Muscle of leg (tissue), 11 donors: ENCODE results near the gene PRMT7. TPM values are rescaled to one million over a fixed set of nuclear protein-coding genes. Genes with fewer than 3 reads are reported as not detected.

Experiments
- DNase-seq: peaks from one replicate; pipeline ENCODE4 v3.0.0; 2013
- H3K27ac ChIP-seq: one replicate; pipeline ENCODE4 v1.5.1; 2013; ENCODE audit warnings: mild to moderate bottlenecking, low read length, control low read depth
- H3K27me3 ChIP-seq: one replicate; pipeline ENCODE4 v1.6.1; 2013; ENCODE audit warnings: low read length; ENCODE audit not compliant: control insufficient read depth, insufficient read depth
- H3K36me3 ChIP-seq: one replicate; pipeline ENCODE4 v1.6.1; 2013; ENCODE audit warnings: low read length; ENCODE audit not compliant: control insufficient read depth, insufficient read depth
- H3K4me1 ChIP-seq: one replicate; pipeline ENCODE4 v1.6.1; 2013; ENCODE audit warnings: low read length; ENCODE audit not compliant: control insufficient read depth, insufficient read depth
- H3K4me3 ChIP-seq: one replicate; pipeline ENCODE4 v1.5.1; 2013; ENCODE audit warnings: low read length, control low read depth
- H3K9me3 ChIP-seq: replicated peaks from 2 replicates; pipeline ENCODE4 v1.6.1; 2013; ENCODE audit warnings: low read depth, low read length; ENCODE audit not compliant: control insufficient read depth
- WGBS: methylation state at CpG from one replicate; pipeline ENCODE4 v1.1.5; 2013; ENCODE audit warnings: missing lambda C conversion rate; ENCODE audit not compliant: insufficient coverage; 5-methylcytosine and 5-hydroxymethylcytosine counted together
- polyA plus RNA-seq, 8 donors: library from polyadenylated mRNA; unstranded; fragments of 120-200 nt; gene quantifications; one replicate each; pipeline versions ENCODE4 v1.2.1 to v1.2.3, GENCODE V29; 2013; ENCODE audit warnings: inconsistent platforms in 1 of 8, low replicate concordance in 1 of 8; ENCODE audit not compliant: insufficient read length in 8 of 8, insufficient read depth in 1 of 8
- total RNA-seq: library from RNA; stranded (reverse); fragments of 120-200 nt; gene quantifications from one replicate; pipeline ENCODE4 v1.2.4, GENCODE V29; 2013

PRMT7 gene
- total and polyA plus RNA-seq, 9 donors: 40.7 to 54.4 (median 43.5) TPM

DNA sequence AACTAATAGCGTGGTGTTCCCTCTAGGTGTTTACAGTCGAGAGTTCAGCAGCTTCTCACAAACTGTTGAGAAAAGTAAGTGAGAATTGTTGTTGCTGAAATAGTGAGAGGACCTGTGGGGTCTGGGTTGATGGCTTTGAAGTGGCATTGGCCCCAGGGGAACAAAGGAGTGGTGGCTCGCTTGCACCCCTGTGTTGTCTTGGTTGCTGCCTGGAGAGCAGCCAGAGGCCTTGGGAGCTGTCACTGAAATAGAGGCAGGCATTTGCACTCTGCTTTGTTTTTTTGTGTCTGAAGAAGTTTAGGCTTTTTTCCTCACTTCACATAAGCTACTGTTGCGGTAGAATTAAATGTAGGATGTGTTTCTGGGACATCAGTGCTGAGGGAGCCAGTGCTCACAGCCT lies 36.8 kb downstream of the PRMT7 start:
- Histone ChIP-seq H3K9me3 (no peaks in the 10 kb centered on the region), H3K4me1 (no peaks in the 10 kb centered on the region), H3K4me3 (no peak overlapping the region), H3K27me3 (no peaks in the 10 kb centered on the region), H3K27ac (no peak overlapping the region), H3K36me3 (peaks cover 90% of the 10 kb centered on the region)
- DNase-seq: no peak
- 79% methylated on average over 2 of the region's 4 CpGs for WGBS

DNA sequence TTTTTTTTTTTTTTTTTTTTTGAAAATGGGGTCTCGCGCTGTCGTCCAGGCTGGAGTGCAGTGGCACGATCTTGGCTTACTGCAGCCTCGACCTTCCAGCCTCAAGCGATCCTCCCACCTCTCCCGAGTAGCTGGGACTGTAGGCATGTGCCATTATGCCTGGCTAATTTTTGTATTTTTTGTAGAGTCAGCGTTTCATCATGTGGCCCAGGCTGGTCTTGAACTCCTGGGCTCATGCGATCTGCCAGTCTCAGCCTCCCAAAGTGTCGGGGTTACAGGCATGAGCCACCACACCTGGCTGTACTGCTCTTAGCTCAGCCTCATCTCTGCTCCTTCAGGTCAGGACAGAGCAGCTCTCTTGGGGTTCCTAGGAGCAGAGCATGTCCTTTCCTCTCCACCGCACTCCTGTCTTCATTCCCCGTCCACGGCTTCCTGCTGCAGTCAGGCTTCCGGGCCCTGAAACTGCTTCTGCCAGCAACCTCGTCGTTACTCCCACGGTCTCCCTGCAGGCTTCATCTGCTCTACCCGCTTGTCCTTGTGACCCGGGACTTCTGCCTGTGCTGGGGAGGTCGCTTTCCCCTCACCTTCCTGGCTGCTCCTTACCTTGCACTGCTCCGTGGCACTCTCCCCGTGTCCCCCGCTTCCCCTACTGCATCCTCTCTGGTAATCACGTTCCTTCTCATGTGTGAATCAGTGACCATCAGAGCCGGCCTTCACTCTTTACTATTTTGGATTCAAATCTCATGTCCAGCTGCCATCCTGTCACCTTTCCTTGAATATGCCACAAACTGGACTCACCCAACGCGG lies 38.0 kb downstream of the PRMT7 start:
- 90% methylated on average over 20 of the region's 27 CpGs for WGBS
- Histone ChIP-seq H3K4me1 (no peaks in the 10 kb centered on the region), H3K36me3 (peaks cover 91% of the 10 kb centered on the region), H3K9me3 (no peaks in the 10 kb centered on the region), H3K27ac (no peak overlapping the region), H3K4me3 (no peak overlapping the region), H3K27me3 (no peaks in the 10 kb centered on the region)
- no peak for DNase-seq

DNA sequence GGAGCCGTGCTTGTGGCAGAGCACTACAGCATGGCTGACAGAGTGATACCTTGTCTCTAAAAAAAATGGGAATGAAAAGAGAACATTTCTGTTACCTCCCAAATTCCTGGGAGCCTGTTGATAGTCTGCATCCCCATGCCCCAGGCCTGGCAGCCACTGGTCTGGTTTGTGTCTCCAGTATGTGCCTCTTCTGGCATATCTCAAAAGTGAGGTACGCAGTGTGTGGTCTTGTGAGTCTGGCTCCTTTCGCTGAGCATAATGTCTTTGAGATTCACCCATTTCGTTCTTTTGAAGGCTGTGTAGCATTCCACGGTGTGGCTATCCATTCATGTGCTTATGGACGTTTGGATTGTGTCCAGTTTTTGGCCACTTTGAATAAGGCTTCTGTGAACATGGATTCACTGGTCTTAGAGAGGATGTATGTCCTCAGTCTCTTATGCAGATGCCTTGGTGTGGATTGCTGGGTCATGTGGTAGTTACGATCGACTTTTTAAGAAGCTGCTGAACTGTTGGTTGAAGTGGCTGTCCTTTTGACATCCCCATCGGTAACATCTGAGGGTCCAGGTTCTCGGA lies 39.1 kb downstream of the PRMT7 start:
- DNase-seq: no peak
- Histone ChIP-seq H3K4me3 (no peak overlapping the region), H3K27ac (no peak overlapping the region), H3K9me3 (no peaks in the 10 kb centered on the region), H3K36me3 (peaks cover 96% of the 10 kb centered on the region), H3K4me1 (no peaks in the 10 kb centered on the region), H3K27me3 (no peaks in the 10 kb centered on the region)
- 90% methylated on average over 6 of the region's 10 CpGs for WGBS

DNA sequence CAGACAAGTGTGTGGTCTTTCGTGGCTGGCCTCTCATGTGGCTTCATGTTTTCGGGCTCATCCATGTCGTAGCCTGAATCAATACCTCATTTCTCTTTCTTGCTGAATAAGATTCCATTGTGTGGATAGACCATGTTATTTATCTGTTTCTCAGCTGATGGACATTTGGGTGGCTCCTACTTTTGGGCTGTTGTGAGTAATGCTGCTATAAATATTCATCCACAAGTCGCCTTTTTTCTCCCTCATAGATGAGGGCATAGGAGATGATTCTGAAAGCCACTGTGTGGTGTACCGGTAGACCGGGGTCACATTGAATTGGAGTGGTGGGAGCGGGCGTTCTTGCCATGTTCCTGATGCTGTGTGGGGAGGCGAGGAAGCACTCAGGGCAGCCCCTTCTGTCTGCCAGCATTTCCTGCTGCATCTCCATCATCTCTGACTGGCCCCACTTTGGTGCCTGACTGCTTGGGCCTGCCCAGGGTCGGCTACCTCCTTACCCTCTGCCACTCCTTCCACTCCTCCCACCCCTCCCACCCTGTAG lies 40.1 kb downstream of the PRMT7 start:
- no peaks in the 10 kb centered on the region for H3K9me3 ChIP-seq
- H3K27me3 ChIP-seq: no peaks in the 10 kb centered on the region
- no peak overlapping the region for H3K4me3 ChIP-seq
- no peak for DNase-seq
- no peak overlapping the region for H3K27ac ChIP-seq
- H3K36me3 ChIP-seq: peaks cover 95% of the 10 kb centered on the region
- 85% methylated on average over 2 of the region's 10 CpGs for WGBS
- H3K4me1 ChIP-seq: no peaks in the 10 kb centered on the region

DNA sequence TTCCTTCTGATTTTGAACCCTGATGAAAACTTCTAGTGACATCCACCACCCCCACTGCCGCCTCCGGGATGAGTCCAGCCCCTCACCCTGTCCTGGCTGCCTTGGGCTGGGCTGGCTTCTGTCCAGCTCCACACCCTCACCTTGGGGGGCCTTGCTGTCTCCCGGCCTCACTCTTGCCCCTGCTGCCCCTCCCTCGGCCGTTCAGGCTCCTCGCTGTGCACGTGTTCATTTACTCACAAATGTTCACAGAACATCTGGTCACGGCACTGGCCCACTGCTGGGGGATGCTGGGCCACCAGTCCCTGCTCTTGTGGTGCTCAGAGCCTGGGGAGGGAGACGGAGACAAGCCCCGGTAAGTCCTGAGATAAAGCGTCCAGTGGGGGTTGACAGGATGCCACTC lies 40.6 kb downstream of the PRMT7 start:
- H3K36me3 ChIP-seq: peaks cover 95% of the 10 kb centered on the region

DNA sequence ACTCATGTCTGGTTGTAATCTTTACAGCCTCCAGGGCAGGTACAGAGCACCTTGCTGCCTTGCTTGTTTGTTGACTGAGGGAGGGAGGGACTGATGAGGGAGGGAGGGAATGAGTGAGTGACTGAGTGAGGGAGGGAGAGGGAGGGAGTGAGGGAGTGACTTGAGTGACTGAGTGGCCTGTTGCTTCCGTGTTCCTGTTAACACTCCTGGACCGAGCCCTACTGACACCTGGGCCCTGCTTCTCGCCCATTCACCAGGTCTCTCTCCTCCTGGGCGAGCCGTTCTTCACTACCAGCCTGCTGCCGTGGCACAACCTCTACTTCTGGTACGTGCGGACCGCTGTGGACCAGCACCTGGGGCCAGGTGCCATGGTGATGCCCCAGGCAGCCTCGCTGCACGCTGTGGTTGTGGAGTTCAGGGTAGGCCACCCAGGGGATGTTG lies 41.2 kb downstream of the PRMT7 start:
- no peak for DNase-seq
- H3K27ac ChIP-seq: no peak overlapping the region
- H3K27me3 ChIP-seq: no peaks in the 10 kb centered on the region
- H3K36me3 ChIP-seq: peaks cover 95% of the 10 kb centered on the region
- H3K4me3 ChIP-seq: no peak overlapping the region
- 83% methylated on average over 2 of the region's 11 CpGs for WGBS
- no peaks in the 10 kb centered on the region for H3K9me3 ChIP-seq
- no peaks in the 10 kb centered on the region for H3K4me1 ChIP-seq

More for the DNA sequence above, 40.6 kb downstream of the PRMT7 start:
- no peak for DNase-seq
- Histone ChIP-seq H3K9me3 (no peaks in the 10 kb centered on the region), H3K27ac (no peak overlapping the region), H3K4me1 (no peaks in the 10 kb centered on the region), H3K4me3 (no peak overlapping the region), H3K27me3 (no peaks in the 10 kb centered on the region)
- WGBS: 85% methylated on average over 11 of the region's 11 CpGs

DNA sequence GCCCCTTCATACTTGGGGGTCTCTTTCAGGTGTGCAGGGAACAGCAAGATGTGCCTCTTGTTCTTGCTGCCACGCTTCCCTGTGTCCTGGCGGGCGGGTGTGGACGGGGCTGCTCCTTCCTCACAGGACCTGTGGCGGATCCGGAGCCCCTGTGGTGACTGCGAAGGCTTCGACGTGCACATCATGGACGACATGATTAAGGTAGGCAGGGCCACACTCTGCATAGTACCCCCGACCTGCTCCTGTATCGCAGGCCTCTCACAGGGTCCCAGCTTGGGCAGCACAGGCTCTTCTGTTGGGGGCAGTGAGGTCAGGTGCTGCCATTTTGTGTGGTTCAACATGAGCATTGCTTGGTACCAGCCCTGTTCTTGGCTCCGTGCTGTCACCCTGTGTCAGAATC lies 42.5 kb downstream of the PRMT7 start:
- no peak for DNase-seq
- Histone ChIP-seq H3K9me3 (no peaks in the 10 kb centered on the region), H3K4me1 (no peaks in the 10 kb centered on the region), H3K27ac (no peak overlapping the region), H3K4me3 (no peak overlapping the region), H3K27me3 (no peaks in the 10 kb centered on the region), H3K36me3 (peaks cover 94% of the 10 kb centered on the region)
- 79% methylated on average over 11 of the region's 13 CpGs for WGBS

DNA sequence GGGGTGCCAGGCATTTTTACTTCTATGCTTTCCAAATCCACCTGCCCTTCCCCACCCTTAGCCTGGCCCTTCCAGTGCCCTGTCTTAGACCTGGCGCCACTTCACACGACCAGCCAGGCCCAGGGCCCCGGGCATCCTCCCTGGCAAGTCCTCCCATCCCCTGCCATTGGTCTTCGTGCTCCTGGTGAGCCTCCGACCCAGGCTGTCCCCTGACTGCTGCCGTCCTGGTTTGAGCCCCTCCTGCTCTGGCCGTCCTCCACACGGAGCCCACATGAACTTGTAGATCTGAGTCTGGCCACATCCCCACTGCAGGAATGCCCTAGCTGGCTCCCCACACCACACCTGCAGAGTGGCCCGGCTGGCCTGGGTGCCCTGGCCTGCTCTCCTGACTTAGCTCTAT lies 44.0 kb downstream of the PRMT7 start:
- H3K27ac ChIP-seq: no peak overlapping the region
- peaks cover 3% of the 10 kb centered on the region for H3K4me1 ChIP-seq
- no peak for DNase-seq
- 92% methylated on average over 9 of the region's 9 CpGs for WGBS
- no peaks in the 10 kb centered on the region for H3K9me3 ChIP-seq
- H3K36me3 ChIP-seq: peaks cover 89% of the 10 kb centered on the region
- no peaks in the 10 kb centered on the region for H3K27me3 ChIP-seq
- no peak overlapping the region for H3K4me3 ChIP-seq

DNA sequence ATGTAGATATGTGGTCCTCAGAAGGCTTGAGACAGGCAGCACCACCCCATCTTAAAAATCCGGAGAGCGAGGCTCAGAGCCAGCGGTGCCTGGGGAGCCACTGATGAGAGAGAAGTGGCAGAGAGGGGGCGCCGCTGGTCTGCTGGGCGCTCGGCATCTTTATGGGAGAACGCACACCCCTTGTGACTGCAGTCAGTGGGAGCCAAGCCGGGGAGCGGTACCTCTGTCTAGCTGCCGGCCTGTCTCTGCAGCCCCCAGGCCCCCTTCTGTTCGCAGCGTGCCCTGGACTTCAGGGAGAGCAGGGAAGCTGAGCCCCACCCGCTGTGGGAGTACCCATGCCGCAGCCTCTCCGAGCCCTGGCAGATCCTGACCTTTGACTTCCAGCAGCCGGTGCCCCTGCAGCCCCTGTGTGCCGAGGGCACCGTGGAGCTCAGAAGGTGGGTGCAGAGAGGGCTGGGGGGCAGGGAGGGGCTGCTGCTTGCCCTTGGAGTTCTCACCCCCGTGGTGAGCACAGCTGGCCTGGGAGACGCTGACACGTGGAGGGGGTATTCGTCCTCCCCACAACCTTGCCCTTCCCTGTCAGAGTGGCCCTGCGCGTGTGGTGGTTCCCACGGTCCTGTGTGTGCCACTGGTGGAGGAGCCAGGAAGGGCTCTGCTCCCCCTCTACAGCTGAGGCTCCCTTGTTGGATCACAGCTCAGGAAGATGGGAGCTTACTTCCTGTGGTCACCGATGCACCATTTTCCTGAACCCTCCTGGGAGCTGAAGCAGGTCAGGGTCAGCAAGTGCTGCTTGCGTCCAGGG lies 44.8 kb downstream of the PRMT7 start:
- no peak for DNase-seq
- 75% methylated on average over 18 of the region's 28 CpGs for WGBS
- Histone ChIP-seq H3K4me3 (no peak overlapping the region), H3K4me1 (peaks cover 9% of the 10 kb centered on the region), H3K27me3 (no peaks in the 10 kb centered on the region), H3K36me3 (peaks cover 84% of the 10 kb centered on the region), H3K9me3 (no peaks in the 10 kb centered on the region), H3K27ac (no peak overlapping the region)
